CD4-positive, alpha-beta T cell treated with Interleukin-4 for 1 hour (primary cell): Measurements from ENCODE around the gene NAA80.

Experiments
- DNase-seq, 2 donors: peaks; one replicate each; pipeline ENCODE4 v3.0.0-alpha.2; 2020 to 2022

NAA80 gene

DNA sequence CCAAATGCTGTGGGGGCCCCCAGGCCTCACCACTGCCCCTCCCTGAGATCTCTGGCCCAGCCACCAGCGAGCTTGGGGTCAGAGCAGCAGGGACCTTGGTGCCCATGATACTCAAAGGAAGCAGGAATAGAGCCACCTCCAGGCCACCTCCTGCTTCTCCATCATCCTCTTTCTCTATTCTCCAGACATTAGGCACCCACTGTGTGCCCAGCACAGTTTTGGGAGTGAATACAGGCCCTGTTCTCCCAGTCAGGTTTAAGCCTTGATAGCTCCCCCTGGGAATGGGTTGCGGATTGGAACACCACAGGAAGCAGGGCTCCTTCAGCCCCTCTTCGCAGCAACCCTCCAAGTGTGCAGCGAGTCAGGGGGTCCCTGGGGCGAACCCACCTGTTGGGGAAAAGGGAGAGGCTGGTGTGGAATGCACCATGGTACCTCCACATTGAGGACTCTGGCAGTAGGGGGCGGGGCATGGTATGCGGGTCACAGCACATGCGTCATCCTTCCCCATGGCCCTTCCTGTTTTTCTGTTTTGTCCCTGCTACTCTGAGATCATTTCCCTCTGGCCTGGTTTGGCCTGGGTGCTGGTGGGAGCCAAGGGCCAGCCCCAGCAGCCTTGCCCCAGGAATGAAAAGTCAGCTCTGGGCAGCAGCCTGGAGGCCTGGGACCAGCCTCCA is 44.5 kb downstream of the NAA80 start:
- DNase-seq = peak in 1 of 2 donors; percentile 70

DNA sequence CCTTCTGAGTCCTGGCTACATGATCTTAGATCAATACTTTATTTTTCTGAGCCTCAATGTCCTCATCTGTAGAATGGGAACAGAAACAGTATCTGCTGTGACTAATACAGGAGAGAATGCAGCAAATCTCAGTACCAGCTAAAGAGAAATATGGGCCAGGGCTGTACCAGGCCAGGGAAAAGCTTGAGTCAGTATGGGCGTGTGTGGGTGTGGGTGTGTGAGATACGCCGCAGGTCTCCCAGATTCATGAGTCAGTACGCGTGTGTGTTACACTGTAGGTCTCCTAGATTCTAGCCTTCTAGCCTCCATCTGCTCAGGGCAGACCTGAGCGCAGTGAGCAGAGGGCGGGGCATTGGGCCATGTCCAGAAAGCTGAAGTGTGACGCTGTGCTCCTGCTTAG is 48.0 kb downstream of the NAA80 start:
- no peak for DNase-seq

DNA sequence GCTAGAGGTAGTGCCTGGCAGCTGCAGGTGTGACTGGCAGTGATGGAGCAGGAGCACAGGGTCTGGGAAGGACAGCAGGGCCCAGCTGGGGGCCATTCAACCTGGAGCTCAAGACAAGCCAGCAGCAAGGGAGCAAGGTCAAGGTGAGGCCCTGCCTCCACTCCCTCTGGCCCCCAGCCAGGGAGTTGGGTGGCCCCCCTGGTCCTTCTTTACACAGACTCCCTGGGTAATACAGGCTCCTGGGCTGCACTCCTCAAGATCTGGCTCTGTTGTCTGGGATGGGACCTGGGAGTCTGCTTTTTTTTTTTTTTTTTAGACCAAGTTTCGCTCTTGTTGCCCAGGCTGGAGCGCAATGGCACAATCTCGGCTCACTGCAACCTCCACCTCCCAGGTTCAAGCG is 48.7 kb downstream of the NAA80 start:
- no peak for DNase-seq

DNA sequence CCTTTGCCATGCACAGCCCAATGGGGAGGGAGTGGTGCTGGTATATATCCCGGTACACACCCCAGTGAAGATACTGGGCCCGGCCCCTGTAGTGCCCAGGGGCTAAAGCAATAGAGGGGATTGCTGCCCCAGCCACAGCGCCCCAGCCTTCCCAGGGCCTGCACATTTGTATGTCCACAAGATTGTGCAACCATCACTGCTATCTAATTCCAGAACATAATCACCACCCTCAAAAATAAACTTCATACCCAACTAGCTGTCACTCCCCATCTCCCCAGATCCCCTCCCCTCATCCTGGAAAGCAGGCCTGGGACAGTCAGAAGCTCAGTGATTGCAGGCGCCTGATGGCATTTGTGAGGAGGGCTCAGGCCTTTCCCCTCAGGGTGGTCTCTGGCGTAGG is 49.7 kb downstream of the NAA80 start:
- no peak for DNase-seq

DNA sequence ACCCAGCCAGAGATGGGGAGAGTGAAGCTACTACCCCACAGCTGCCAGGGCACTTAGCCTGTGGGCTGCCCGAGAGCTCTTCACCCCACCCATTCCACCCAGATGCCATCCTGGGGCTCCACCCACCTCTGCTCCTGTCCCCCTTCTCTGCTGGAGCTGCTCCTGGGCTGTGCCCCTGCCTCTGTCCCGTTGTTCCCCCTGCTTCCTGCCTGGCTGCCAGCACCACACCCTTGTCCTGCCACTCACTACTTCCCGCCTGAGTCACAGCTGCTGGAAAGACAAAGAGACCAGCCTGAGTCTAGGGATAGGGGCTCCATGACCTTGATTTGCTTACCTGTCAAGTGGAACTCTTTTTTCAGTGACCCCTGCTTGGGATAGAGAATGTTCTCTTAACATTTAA is 50.8 kb downstream of the NAA80 start:
- DNase-seq = no peak

DNA sequence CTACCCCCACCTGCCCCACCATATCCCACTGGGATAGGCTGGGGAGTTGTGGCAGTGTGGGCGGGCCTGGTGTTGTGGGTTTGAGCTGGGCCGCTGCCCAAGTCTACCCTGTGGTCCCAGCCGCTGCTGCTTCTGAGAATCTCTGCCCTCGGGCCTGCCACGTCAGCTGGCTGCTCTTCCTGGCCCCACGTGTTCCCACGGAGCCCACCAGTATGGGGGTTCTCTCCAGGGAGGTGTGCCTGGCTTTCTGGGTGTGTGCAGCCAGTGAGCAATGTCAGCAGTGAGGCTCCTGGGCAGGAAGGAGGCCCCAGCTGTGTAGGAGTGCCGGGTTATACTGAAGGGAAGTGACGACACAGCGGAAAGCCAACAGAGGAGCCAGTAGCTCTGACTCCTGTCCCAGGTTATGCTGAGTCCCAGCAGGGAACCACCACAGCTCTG is 52.7 kb downstream of the NAA80 start:
- DNase-seq = peak; percentile 82 to 86
